Left ventricle myocardium inferior (tissue), 1 donor: ENCODE results near the gene DNAJC6. TPM values are rescaled to one million over a fixed set of nuclear protein-coding genes. Genes with fewer than 3 reads are reported as not detected.

ENCODE experiments used
- DNase-seq: peaks from one replicate; pipeline ENCODE4 v3.0.0-alpha.2; 2020
- H3K27ac ChIP-seq: fragments of 200-600 bp; replicated peaks from 2 replicates; pipeline ENCODE4 v1.8.0; 2021
- H3K27me3 ChIP-seq: fragments of 200-600 bp; 2 replicates; pipeline ENCODE4 v1.8.0; 2021; ENCODE audit warnings: low read depth
- H3K36me3 ChIP-seq: fragments of 200-600 bp; 2 replicates; pipeline ENCODE4 v1.8.0; 2021
- H3K4me1 ChIP-seq: fragments of 200-600 bp; 2 replicates; pipeline ENCODE4 v1.8.0; 2021
- H3K4me3 ChIP-seq: fragments of 200-600 bp; 2 replicates; pipeline ENCODE4 v1.8.0; 2021; ENCODE audit warnings: mild to moderate bottlenecking, moderate library complexity
- H3K9me3 ChIP-seq: fragments of 200-600 bp; replicated peaks from 2 replicates; pipeline ENCODE4 v1.8.0; 2021
- intact Hi-C: fragments of 100-400 bp; cut with micrococcal nuclease; formaldehyde crosslinking; loops from one replicate; pipeline ENCODE4 v1.11.0; 2022
- total RNA-seq: library from RNA; stranded (reverse); fragmentation: NEBNext Ultra II Directional; extraction: Animal tissue kit (Norgen Biotek cat#: 25700); gene quantifications from one replicate; pipeline ENCODE4 v1.2.1, GENCODE V29; 2021
- TF ChIP-seq, protein P1 (sequence below): fragments of 200-600 bp; IDR thresholded peaks from 2 replicates; pipeline ENCODE4 v1.8.0; 2021; ENCODE audit warnings: antibody characterized with exemption, mild to moderate bottlenecking, borderline replicate concordance
- donor health status: DM: no; HTN: yes; CAD: no; lungs with severe emphysema.

Gene DNAJC6
- total RNA-seq, 1 donor from 2014 or later, result 4.7 TPM

DNA sequence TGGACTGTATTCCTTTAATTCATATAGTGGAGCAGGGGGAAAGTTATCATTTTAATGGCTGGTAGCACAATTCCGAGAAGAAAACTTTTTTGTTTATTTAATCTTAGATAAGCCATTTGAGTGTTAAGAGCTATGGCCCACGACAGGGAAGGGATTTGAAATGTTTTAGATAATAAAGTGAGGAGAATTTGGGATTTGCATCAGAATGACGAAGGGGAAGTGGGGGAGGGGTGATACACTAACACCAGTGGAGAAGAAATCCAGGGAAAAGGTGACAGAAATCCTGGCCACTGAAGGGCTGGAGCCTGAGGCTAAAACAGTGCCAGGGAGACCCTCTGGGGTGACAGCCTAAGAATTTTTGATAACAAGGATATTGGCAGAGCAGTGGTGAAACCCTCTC lies 132.1 kb downstream of the DNAJC6 start:
- TF ChIP-seq, protein P1, sequence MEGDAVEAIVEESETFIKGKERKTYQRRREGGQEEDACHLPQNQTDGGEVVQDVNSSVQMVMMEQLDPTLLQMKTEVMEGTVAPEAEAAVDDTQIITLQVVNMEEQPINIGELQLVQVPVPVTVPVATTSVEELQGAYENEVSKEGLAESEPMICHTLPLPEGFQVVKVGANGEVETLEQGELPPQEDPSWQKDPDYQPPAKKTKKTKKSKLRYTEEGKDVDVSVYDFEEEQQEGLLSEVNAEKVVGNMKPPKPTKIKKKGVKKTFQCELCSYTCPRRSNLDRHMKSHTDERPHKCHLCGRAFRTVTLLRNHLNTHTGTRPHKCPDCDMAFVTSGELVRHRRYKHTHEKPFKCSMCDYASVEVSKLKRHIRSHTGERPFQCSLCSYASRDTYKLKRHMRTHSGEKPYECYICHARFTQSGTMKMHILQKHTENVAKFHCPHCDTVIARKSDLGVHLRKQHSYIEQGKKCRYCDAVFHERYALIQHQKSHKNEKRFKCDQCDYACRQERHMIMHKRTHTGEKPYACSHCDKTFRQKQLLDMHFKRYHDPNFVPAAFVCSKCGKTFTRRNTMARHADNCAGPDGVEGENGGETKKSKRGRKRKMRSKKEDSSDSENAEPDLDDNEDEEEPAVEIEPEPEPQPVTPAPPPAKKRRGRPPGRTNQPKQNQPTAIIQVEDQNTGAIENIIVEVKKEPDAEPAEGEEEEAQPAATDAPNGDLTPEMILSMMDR, result no peak
- Histone ChIP-seq H3K4me1 (peaks cover under 1% of the 10 kb centered on the region), H3K27ac (no peak overlapping the region), H3K4me3 (no peak overlapping the region), H3K36me3 (no peaks in the 10 kb centered on the region), H3K27me3 (no peaks in the 10 kb centered on the region), H3K9me3 (no peaks in the 10 kb centered on the region)
- intact Hi-C loops, result no loop called here
- no peak for DNase-seq

DNA sequence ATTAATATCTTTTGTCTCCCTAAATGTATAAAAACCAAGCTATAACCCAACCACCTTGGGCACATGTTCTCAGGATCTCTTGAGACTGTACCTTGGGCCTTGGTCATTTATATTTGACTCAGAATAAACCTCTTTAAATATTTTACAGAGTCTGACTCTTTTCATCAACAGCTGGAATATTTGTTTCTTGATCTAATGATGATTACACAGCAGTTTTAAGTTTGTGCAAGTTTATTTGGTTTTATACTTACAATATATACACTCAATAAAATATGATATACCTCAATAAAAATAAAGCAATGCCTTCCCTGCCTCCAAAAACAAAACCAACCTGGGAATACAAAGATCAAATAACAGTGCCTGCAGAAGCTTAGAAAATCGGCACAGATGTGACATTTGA lies 133.1 kb downstream of the DNAJC6 start:
- DNase-seq, result no peak
- TF ChIP-seq, protein P1, result no peak
- intact Hi-C loops, result no loop called here
- Histone ChIP-seq H3K36me3 (no peaks in the 10 kb centered on the region), H3K4me1 (no peaks in the 10 kb centered on the region), H3K27me3 (no peaks in the 10 kb centered on the region), H3K27ac (no peak overlapping the region), H3K4me3 (no peak overlapping the region), H3K9me3 (no peaks in the 10 kb centered on the region)

DNA sequence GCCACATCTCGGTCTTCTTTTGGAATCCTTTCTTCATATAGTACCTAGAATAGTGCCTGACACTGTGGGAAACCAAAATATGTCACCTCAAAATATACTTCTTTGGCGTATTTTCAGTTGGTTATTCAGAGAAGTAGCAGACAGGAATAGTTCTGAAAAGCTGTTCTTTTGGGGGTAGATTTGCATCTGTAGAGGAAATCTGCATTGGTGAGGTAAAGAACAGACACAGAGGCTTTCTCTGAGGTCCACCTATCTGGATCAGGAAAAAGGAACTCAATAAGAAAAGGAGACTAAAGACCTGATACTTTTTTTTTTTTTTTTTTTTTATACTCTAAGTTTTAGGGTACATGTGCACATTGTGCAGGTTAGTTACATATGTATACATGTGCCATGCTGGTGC lies 134.3 kb downstream of the DNAJC6 start:
- H3K27me3 ChIP-seq, result no peaks in the 10 kb centered on the region
- intact Hi-C loops, result no loop called here
- H3K36me3 ChIP-seq, result no peaks in the 10 kb centered on the region
- H3K4me1 ChIP-seq, result no peaks in the 10 kb centered on the region
- no peaks in the 10 kb centered on the region for H3K9me3 ChIP-seq
- H3K27ac ChIP-seq, result no peak overlapping the region
- H3K4me3 ChIP-seq, result no peak overlapping the region
- no peak for DNase-seq
- TF ChIP-seq, protein P1, result no peak

DNA sequence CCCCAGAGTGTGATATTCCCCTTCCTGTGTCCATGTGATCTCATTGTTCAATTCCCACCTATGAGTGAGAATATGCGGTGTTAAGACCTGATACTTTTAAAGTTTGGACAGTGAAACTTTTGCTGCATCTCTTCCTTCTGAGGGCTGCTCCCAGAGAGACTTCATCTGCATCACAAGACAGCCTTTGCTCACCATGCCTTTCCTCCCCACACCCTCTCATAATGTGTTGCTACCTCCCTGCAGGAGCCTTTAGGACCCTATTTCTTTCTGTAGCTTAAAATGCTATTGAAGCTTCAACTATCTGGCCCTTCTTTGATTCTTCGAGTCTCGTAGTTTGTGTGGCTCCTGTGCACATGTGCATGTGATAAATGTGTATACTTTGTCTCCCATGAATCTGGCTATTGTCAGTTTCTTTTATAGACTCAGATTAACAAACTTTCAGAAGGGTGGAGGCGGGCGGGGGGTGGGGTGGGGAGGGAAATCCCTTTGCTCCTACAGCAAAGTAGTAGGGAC lies 134.8 kb downstream of the DNAJC6 start:
- Histone ChIP-seq H3K27ac (no peak overlapping the region), H3K4me1 (no peaks in the 10 kb centered on the region), H3K27me3 (no peaks in the 10 kb centered on the region), H3K36me3 (no peaks in the 10 kb centered on the region), H3K4me3 (no peak overlapping the region), H3K9me3 (no peaks in the 10 kb centered on the region)
- DNase-seq, result no peak
- intact Hi-C loops, result no loop called here
- TF ChIP-seq, protein P1, result no peak

DNA sequence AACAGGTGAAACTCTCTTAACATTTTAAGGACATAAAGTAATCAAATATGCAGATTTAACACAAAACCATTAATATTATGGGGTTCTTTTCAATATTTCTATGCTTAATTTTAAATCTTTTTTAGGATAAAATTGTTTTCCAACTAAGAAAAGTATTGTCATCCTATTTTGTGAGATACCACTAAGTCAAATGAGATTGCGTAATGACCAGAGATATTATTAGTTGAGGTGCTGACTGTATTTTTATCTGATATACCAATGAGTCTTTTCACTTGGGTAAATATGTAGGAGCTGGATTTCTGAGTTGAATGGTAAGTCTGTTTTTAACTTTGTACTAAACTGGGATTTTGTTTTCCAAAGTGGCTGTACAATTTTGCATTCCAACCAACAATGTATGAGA lies 136.5 kb downstream of the DNAJC6 start:
- no peaks in the 10 kb centered on the region for H3K4me1 ChIP-seq
- H3K36me3 ChIP-seq, result no peaks in the 10 kb centered on the region
- no peak for DNase-seq
- TF ChIP-seq, protein P1, result no peak
- no peak overlapping the region for H3K4me3 ChIP-seq
- intact Hi-C loops, result no loop called here
- H3K9me3 ChIP-seq, result no peaks in the 10 kb centered on the region
- H3K27me3 ChIP-seq, result no peaks in the 10 kb centered on the region
- H3K27ac ChIP-seq, result no peak overlapping the region
